ENCODE measurements around the gene MBIP. TPM values are rescaled to one million over a fixed set of nuclear protein-coding genes. Genes with fewer than 3 reads are reported as not detected.
A peak's percentile ranks its signal among the peaks of the same experiment; 100 is the strongest.

The MBIP gene
- total RNA-seq, 1 donor from 2014 or later, result 111 TPM

GRCh38 chr14:36275741-36276140, 44.7 kb downstream of the MBIP start:
- Histone ChIP-seq H3K36me3 (no peaks in the 10 kb centered on the region), H3K4me3 (no peak overlapping the region), H3K27ac (no peak overlapping the region), H3K4me1 (peaks cover 8% of the 10 kb centered on the region), H3K27me3 (ENCODE audit: low read depth) (peaks cover 31% of the 10 kb centered on the region), H3K9me3 (no peaks in the 10 kb centered on the region)
- intact Hi-C loops (cut with DNase I), result no loop called here
- TF ChIP-seq, protein P1, sequence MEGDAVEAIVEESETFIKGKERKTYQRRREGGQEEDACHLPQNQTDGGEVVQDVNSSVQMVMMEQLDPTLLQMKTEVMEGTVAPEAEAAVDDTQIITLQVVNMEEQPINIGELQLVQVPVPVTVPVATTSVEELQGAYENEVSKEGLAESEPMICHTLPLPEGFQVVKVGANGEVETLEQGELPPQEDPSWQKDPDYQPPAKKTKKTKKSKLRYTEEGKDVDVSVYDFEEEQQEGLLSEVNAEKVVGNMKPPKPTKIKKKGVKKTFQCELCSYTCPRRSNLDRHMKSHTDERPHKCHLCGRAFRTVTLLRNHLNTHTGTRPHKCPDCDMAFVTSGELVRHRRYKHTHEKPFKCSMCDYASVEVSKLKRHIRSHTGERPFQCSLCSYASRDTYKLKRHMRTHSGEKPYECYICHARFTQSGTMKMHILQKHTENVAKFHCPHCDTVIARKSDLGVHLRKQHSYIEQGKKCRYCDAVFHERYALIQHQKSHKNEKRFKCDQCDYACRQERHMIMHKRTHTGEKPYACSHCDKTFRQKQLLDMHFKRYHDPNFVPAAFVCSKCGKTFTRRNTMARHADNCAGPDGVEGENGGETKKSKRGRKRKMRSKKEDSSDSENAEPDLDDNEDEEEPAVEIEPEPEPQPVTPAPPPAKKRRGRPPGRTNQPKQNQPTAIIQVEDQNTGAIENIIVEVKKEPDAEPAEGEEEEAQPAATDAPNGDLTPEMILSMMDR (IDR thresholded peaks at IDR 0.05), result no peak
- ATAC-seq, result no peak
- DNase-seq, result no peak

DNA sequence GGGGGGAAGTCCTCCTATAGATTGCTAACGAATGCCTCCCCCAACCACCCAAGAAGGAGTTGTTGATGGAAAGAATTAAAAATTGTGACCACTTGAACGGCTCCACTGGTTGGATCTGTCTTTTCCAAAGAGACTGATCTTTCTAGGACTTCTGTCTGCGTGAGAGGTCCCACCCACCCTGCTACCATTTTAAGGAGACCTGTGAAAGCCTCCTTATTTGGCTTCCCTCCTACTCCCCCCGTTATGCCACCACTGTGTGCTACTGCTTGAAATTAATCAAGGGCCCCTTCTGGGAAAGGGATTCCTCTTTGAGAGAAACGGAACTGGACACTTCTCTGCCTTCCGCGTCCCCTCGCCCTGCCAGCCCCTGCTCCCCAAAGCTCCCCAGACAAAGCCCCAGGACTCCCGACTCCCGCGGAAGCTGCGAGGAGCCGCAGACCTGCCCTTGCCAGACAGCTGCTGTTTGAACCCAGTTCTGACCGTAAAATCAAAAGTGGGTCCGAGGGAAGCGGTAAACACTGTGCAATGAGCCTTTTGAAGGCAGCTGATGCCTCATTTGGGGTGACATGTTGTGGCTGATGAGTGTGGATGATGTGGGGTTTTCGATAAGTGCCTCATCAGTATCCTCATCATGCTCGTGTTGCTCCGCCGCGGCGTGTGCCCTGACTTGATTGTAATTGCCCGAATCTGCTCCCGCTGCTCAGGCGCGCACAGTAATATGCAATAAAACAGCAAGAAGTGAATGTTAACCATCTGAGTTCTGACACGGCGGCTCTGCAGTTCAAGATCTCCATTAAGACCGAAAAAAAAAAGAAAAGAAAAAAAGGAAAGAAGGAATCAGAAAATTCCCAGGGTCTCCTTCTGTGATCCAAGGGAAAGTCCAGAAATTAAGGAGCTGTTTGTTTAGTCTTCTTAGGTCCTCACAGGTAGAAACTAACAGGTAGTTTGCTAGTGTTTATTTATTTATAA, 48.2 kb downstream of the MBIP start:
- Histone ChIP-seq H3K27me3 (ENCODE audit: low read depth) (peaks cover 31% of the 10 kb centered on the region), H3K36me3 (no peaks in the 10 kb centered on the region), H3K9me3 (no peaks in the 10 kb centered on the region), H3K4me1 (peaks cover 8% of the 10 kb centered on the region), H3K27ac (peak overlapping the region; percentile 63), H3K4me3 (peak overlapping the region; percentile 51)
- peak; percentile 59 to 68 for ATAC-seq
- peak; percentile 50 for DNase-seq
- TF ChIP-seq, protein P1 (IDR thresholded peaks at IDR 0.05), result no peak
- intact Hi-C loops (cut with DNase I), result no loop called here

- Histone ChIP-seq H3K27ac (no peak overlapping the region), H3K27me3 (ENCODE audit: low read depth) (peaks cover 31% of the 10 kb centered on the region), H3K4me3 (no peak overlapping the region), H3K9me3 (no peaks in the 10 kb centered on the region), H3K4me1 (peaks cover 8% of the 10 kb centered on the region), H3K36me3 (no peaks in the 10 kb centered on the region)
- intact Hi-C loops (cut with DNase I), result no loop called here
- TF ChIP-seq, protein P1 (IDR thresholded peaks at IDR 0.05), result no peak
- no peak for DNase-seq
- ATAC-seq, result peak in 1 of 2 donors; percentile 20
Measured at GRCh38 chr14:36271222-36271621, 49.2 kb downstream of the MBIP start.

DNA sequence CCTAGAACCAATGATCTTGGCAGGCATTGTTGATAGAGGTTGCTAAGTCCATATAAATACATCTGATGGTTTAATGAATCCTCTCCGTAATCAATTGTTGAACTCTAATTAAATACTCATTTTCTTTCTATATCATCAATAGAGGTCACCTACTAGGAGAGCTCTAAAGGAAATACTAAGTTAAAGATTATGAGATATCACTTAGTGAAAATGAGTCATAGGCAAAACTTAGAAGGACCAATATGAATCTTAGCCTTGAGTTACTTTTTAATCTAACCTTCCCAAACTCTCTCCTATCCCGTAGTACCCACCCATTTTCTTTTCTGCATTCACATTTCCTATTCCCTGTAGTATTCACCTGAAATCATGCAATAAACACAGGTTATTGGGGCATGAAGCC, 50.2 kb downstream of the MBIP start:
- ATAC-seq (no peak), DNase-seq (no peak)
- Histone ChIP-seq H3K4me1 (peaks cover 8% of the 10 kb centered on the region), H3K9me3 (no peaks in the 10 kb centered on the region), H3K27me3 (ENCODE audit: low read depth) (peaks cover 31% of the 10 kb centered on the region), H3K4me3 (no peak overlapping the region), H3K27ac (no peak overlapping the region), H3K36me3 (no peaks in the 10 kb centered on the region)
- TF ChIP-seq, protein P1 (IDR thresholded peaks at IDR 0.05), result no peak
- intact Hi-C loops (cut with DNase I), result no loop called here

- Histone ChIP-seq H3K27ac (no peak overlapping the region), H3K4me1 (peaks cover 8% of the 10 kb centered on the region), H3K4me3 (no peak overlapping the region), H3K27me3 (ENCODE audit: low read depth) (peaks cover 20% of the 10 kb centered on the region), H3K36me3 (no peaks in the 10 kb centered on the region), H3K9me3 (no peaks in the 10 kb centered on the region)
- ATAC-seq, result no peak
- DNase-seq, result no peak
- TF ChIP-seq, protein P1 (IDR thresholded peaks at IDR 0.05), result no peak
- intact Hi-C loops (cut with DNase I), result no loop called here
Measured at GRCh38 chr14:36268121-36268520, 52.3 kb downstream of the MBIP start.
